Suppressor macrophage treated with lipopolysaccharide for 1 hour (primary cell): ENCODE data around the gene CD3D.

Experiments
- DNase-seq, 3 donors: peaks; one replicate each; pipeline ENCODE4 v3.0.0-alpha.2; 2020 to 2022

Gene CD3D

DNA sequence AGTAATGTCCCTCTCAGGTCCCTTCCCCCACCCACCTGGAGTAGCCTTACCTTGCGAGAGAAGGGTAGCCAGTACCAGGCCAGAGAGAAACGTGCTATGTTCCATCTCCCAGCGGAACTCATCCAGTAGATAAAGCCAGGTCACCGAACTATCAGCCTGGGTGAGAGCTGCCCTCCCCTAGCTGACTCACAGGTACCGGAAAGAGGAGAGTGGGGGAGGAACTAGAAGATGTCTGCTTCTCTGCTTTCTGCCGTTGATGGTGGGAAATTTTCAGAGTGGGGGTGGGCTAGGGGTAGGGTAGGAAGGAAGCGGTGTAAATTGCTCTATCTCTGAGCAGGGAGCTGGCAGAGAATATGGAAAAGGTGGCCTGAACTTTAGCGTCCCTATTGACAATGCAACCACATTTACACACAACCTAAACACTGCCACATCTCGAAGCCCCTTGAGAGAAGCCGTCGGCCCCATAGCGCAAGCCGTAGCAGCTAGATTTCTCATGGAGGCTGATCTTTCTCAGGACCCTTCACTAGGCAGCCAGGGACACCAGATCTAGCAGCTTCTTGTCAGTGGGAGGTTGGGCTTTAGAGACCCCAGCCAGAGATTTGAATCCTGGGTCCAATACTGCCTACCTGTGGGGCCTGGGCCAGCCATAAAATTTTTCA, at the start of gene CD3D:
Gene CD3D (minus strand): TSS at position 203 of the 659 bp plus-strand sequence. CDS start 98 bp downstream, at position 105.
- DNase-seq = no peak

GRCh38 chr11:118383657-118384056, 41.2 kb upstream of the CD3D start:
- no peak for DNase-seq

DNA sequence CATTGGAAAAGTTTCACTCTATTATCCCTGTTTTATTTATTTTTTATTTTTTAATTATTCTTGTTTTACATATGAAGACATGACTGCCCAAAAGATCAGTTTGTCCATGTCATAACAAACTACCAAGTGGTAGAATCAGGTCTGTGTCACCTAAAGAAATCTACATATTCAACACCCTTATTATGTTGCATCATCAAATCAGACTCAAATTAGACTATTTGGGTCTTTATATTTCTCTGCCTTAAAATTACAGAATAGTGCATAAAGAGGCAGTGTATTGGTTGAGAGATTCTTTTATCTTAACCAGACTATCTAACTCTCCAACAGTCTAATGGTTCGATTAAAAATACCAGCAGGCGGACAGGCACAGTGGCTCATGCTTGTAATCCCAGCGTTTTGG, 40.4 kb upstream of the CD3D start:
- no peak for DNase-seq

GRCh38 chr11:118380571-118380970, 38.1 kb upstream of the CD3D start:
- DNase-seq = no peak

GRCh38 chr11:118379497-118379896, 37.0 kb upstream of the CD3D start:
- DNase-seq = no peak

- DNase-seq = no peak
These were observed 33.5 kb upstream of the CD3D start for GRCh38 chr11:118375978-118376377.

- DNase-seq = no peak
These were observed 32.2 kb upstream of the CD3D start for GRCh38 chr11:118374729-118375128.

DNA sequence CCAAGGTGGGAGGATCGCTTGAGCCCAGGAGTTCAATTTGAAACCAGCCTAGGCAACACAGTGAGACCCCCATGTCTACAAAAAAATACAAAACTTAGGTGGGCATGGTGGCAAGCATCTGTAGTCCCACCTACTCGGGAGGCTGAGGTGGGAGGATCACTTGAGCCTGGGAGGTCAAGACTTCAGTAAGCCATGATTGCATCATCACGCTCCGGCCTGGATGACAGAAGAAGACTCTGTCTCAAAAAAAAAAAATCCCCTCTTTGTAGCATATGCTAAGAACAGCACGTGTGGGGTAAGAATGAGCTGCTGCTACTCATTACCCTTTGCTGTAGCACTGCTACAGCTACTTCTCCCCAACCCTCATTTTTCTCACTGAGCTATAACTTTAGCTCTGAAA, 31.4 kb upstream of the CD3D start:
- DNase-seq = no peak

- no peak for DNase-seq
These were observed 30.8 kb upstream of the CD3D start for GRCh38 chr11:118373263-118373662.

GRCh38 chr11:118370774-118371173, 28.3 kb upstream of the CD3D start:
- no peak for DNase-seq

- DNase-seq = no peak
These were observed 23.8 kb upstream of the CD3D start for GRCh38 chr11:118366287-118366686.

DNA sequence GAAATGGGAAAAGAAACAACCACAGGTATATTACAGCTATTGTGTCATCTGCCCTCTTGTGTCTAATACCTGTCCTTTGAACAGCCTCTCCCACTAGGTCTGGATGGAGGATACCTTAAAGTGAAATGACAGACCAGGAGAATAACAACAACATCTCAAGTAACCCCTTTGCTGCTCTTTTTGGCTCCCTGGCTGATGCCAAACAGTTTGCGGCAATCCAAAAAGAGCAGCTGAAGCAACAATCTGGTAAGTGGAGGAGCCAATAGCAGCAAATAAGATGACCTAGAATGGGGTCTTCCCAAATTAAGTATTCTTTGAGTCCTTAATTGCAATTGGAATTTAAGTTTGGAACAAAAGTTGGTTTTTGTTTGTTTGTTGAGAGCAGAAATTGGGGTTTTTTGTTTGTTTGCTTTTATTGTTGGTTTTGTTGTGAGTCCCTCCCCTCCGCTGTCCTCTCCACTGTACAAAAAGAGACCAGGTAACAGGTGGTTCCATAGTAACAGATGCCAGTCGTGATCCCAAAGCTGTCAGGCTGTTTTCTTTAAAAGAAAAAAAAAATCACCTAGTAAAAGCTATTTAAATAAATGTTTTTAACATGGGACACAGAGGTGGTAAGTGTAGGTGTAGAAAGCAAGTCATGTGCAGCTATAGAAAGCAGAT, 22.6 kb upstream of the CD3D start:
- no peak for DNase-seq

DNA sequence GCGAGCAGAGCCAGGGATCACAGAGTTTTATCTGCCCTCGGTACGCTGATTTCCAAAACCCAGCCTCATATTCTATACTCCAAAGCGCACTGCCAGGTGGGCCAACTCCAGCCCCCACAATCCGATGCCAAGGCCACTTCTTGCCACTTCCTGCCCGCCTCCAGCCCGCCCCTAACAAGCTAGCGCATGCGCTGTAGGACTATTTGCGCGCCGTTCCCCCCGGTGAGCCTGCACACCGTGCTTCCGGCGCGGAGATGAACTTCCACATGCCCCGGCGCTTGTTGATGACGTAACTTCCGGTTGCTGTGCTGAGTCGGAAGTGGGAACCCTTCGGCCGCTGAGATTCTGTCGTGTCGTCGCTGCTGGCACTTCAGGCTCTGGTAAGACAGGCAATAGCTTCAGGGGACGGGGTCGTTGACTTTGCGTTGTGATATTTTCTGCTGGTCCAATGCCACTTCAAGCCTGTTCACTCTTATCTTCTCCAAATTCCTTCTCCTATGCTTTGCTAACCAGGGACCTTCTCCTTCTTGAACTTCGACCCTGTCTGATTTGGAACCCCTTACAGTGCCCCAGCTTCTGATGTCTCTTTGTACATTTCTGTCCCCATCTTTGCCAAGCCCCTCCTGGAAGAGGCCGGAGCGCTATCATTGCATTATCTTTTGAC, 16.9 kb upstream of the CD3D start, which contains the start of gene UBE4A:
Gene UBE4A (plus strand): TSS at position 306 of the 664 bp plus-strand sequence. CDS start 5,481 bp downstream, outside the sequence.
- peak; percentile 96 to 98 (median 97) for DNase-seq

GRCh38 chr11:118358071-118358470, 15.6 kb upstream of the CD3D start:
- no peak for DNase-seq

GRCh38 chr11:118353084-118353710, 10.7 kb upstream of the CD3D start:
- DNase-seq = peak; percentile 57 to 79 (median 75)

GRCh38 chr11:118349475-118349874, 7.0 kb upstream of the CD3D start:
- DNase-seq = no peak

GRCh38 chr11:118343981-118344515, 1.5 kb upstream of the CD3D start, which contains the start of gene CD3G:
CD3G (plus strand) TSS chr11:118344344; CDS start chr11:118344424, 80 bp downstream.
- no peak for DNase-seq

- DNase-seq = no peak
These were observed 743 bp upstream of the CD3D start for GRCh38 chr11:118343248-118343647.

DNA sequence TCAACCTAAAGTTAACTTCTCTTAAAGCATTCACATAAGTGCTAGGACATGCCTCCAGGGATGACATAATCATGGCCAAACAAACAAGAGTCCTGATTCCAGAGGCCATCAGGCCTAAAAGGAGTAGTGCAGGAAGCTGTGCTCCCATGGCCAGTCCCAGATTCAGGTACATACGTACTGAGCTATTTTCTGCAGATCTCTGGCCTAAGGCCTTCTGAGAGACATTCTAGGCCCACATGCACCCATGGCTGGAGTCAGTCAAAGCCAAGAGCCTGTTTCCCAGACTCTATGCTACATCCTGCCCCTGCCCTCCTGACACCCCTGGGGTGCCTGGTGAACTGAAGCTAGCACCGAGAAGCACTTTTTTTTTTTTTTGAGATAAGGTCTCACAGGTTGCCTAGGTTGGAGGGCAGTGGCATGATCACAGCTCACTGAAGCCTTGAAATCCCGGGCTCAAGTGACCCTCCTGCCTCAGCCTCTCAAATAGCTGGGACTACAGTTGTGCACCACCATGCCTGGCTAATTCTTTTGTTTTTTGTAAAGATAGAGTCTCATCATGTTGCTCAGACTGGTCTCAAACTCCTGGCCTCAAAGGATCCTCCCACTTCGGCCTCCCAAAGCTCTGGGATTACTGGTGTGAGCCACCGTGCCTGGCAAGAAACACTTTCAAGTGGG, 553 bp downstream of the CD3D start:
- no peak for DNase-seq

GRCh38 chr11:118341261-118341660, 1.2 kb downstream of the CD3D start:
- DNase-seq = no peak

GRCh38 chr11:118340449-118340848, 2.1 kb downstream of the CD3D start:
- DNase-seq = no peak

- DNase-seq = no peak
These were observed 3.1 kb downstream of the CD3D start for GRCh38 chr11:118339281-118339961.
